Right lobe of liver (tissue), 6 donors: ENCODE data around the gene TWF1. TPM values are rescaled to one million over a fixed set of nuclear protein-coding genes. Genes with fewer than 3 reads are reported as not detected.
A peak's percentile ranks its signal among the peaks of the same experiment; 100 is the strongest.
"Not testable (repeated sequence)": the region's sequence is repeated elsewhere in the genome, so short reads cannot be mapped to it uniquely, and the experiment has no call there.

Experiments
- ATAC-seq, 4 donors: fragments of 200-7000 bp; cut with Tn5 transposase; one replicate each; pipeline ENCODE4 v1.9.1; 2020; ENCODE audit warnings: mild to moderate bottlenecking in 4 of 4, moderate library complexity in 4 of 4
- DNase-seq, 3 donors: peaks; one replicate each; pipeline ENCODE4 v3.0.0-alpha.2; 2020
- H3K27ac ChIP-seq, 3 donors: fragments of 200-600 bp; one replicate each; pipeline ENCODE4 v1.8.0; 2022
- H3K27me3 ChIP-seq, 2 donors: fragments of 200-600 bp; one replicate each; pipeline ENCODE4 v1.8.0; 2022
- H3K36me3 ChIP-seq, 4 donors: fragments of 200-600 bp; sonication (generic) in 1 of 4; one replicate each; pipeline versions ENCODE4 v1.5.1 to v1.8.0; 2017 to 2022; ENCODE audit warnings: control low read depth in 1 of 4
- H3K4me1 ChIP-seq, 4 donors: fragments of 200-600 bp; sonication (generic) in 1 of 4; one replicate each; pipeline versions ENCODE4 v1.5.1 to v1.8.0; 2017 to 2022; ENCODE audit warnings: control low read depth in 1 of 4
- H3K4me3 ChIP-seq, 3 donors: fragments of 200-600 bp; one replicate each; pipeline ENCODE4 v1.8.0; 2022
- H3K9me3 ChIP-seq, 4 donors: fragments of 200-600 bp; sonication (generic) in 1 of 4; one replicate each; pipeline versions ENCODE4 v1.5.1 to v1.8.0; 2017 to 2022; ENCODE audit warnings: control low read depth in 1 of 4
- CTCF ChIP-seq, 4 donors: fragments of 200-600 bp in 3 of 4; fragments of 450-650 bp in 1 of 4; IDR thresholded peaks; one replicate each; pipeline versions ENCODE4 v1.5.1 to v1.8.0; 2016 to 2022; ENCODE audit warnings: antibody characterized with exemption in 4 of 4, mild to moderate bottlenecking in 2 of 4
- POLR2A ChIP-seq: fragments of 450-650 bp; IDR thresholded peaks from one replicate; pipeline ENCODE4 v1.6.1; 2017; ENCODE audit warnings: antibody characterized with exemption, mild to moderate bottlenecking
- WGBS: methylation state at CpG from one replicate; pipeline ENCODE4 v1.1.6; 2018; ENCODE audit warnings: low coverage, low lambda C conversion rate; ENCODE audit not compliant: insufficient coverage; ENCODE audit errors: missing lambda C conversion rate; 5-methylcytosine and 5-hydroxymethylcytosine counted together
- intact Hi-C, 2 donors: fragments of 100-400 bp; cut with DNase I; formaldehyde crosslinking; loops; one replicate each; pipeline versions ENCODE4 v1.11.2 to v1.14.1; 2022
- total RNA-seq, 6 experiments: library from RNA; depleted of rRNA in 2 of 6; stranded (reverse); fragments of >200 nt in 2 of 6; fragmentation: NEBNext Ultra II Directional in 3 of 6; extraction: Animal tissue kit (Norgen Biotek cat#: 25700) in 3 of 6; gene quantifications; one replicate each; pipeline versions ENCODE4 v1.1.0 to v1.2.4, GENCODE V29; 2016 to 2023
- donor health status: DM: no; HTN: yes; CAD: no.
- donor health status: DM: no; HTN: no; CAD: no.
- donor health status: DM: no; HTN: no; CAD: no.
- donor health status: DM: no; HTN: yes; CAD: no.
- donor health status: DM: no; HTN: yes; CAD: no.

Gene TWF1
- total RNA-seq, 6 experiments from 2014 or later: 28.6 to 52.9 (median 43.5) TPM

GRCh38 chr12:43760396-43760795 is 45.7 kb downstream of the TWF1 start:
- no peaks in the 10 kb centered on the region for H3K36me3 ChIP-seq
- H3K27ac ChIP-seq: no peak overlapping the region
- WGBS: 64% methylated on average over 2 of the region's 2 CpGs
- H3K4me1 ChIP-seq: peaks cover 0 to 25% (median 5%) of the 10 kb centered on the region in 4 donors
- DNase-seq: no peak
- intact Hi-C loops: no loop called here
- no peaks in the 10 kb centered on the region for H3K27me3 ChIP-seq
- no peak for ATAC-seq
- H3K9me3 ChIP-seq: no peaks in the 10 kb centered on the region
- TF ChIP-seq POLR2A (no peak), CTCF (IDR thresholded peaks at IDR 0.05) (no peak)
- H3K4me3 ChIP-seq: no peak overlapping the region

- intact Hi-C loops: no loop called here
- DNase-seq: peak; percentile 94 to 97 (median 96)
- Histone ChIP-seq H3K9me3 (no peaks in the 10 kb centered on the region), H3K27ac (peak within 1 kb of the TSS; percentile 53 to 89 (median 85)), H3K36me3 (no peaks in the 10 kb centered on the region), H3K27me3 (no peaks in the 10 kb centered on the region), H3K4me3 (peak within 1 kb of the TSS; percentile 70 to 89 (median 79)), H3K4me1 (peaks cover 0 to 25% (median 5%) of the 10 kb centered on the region in 4 donors)
- peak; percentile 99 for ATAC-seq
- peak; percentile 79 for TF ChIP-seq POLR2A
- TF ChIP-seq CTCF (IDR thresholded peaks at IDR 0.05): peak; percentile 29 to 52 (median 44)
- WGBS: 0% methylated on average over 27 of the region's 54 CpGs
Observed at GRCh38 chr12:43758728-43759563, 47.2 kb downstream of the TWF1 start, which contains the start of the genes IRAK4 and PUS7L. IRAK4 (plus strand) TSS chr12:43758951; CDS start chr12:43768112, 9,161 bp downstream. PUS7L (minus strand) TSS chr12:43758790; CDS start chr12:43755245, 3,545 bp downstream.

GRCh38 chr12:43758247-43758727 is 47.8 kb downstream of the TWF1 start:
- ATAC-seq (peak; percentile 41 to 54 (median 45)), DNase-seq (peak in 2 of 3 donors; percentile 38 to 51)
- Histone ChIP-seq H3K9me3 (no peaks in the 10 kb centered on the region), H3K4me3 (peak overlapping the region; percentile 70 to 89 (median 79)), H3K27ac (peak overlapping the region in 2 of 3 donors; percentile 33 to 42), H3K27me3 (no peaks in the 10 kb centered on the region), H3K4me1 (peaks cover 0 to 25% (median 5%) of the 10 kb centered on the region in 4 donors), H3K36me3 (no peaks in the 10 kb centered on the region)
- intact Hi-C loops: no loop called here
- WGBS: under 1% methylated on average over 13 of the region's 18 CpGs
- TF ChIP-seq CTCF (IDR thresholded peaks at IDR 0.05): no peak
- no peak for TF ChIP-seq POLR2A

GRCh38 chr12:43754015-43754414 is 52.1 kb downstream of the TWF1 start:
- no peak for TF ChIP-seq CTCF (IDR thresholded peaks at IDR 0.05)
- TF ChIP-seq POLR2A: no peak
- ATAC-seq (no peak), DNase-seq (no peak)
- H3K27me3 ChIP-seq: no peaks in the 10 kb centered on the region
- WGBS: 85% methylated on average over 3 of the region's 3 CpGs
- intact Hi-C loops: no loop called here
- no peaks in the 10 kb centered on the region for H3K9me3 ChIP-seq
- no peaks in the 10 kb centered on the region for H3K36me3 ChIP-seq
- no peak overlapping the region for H3K27ac ChIP-seq
- no peak overlapping the region for H3K4me3 ChIP-seq
- peaks cover 0 to 6% (median 3%) of the 10 kb centered on the region in 4 donors for H3K4me1 ChIP-seq

GRCh38 chr12:43751360-43751759 is 54.8 kb downstream of the TWF1 start:
- ATAC-seq, H3K27ac ChIP-seq, H3K36me3 ChIP-seq, H3K4me3 ChIP-seq, H3K27me3 ChIP-seq, intact Hi-C loops, DNase-seq, H3K9me3 ChIP-seq, H3K4me1 ChIP-seq: not testable (repeated sequence)
- WGBS: 90% methylated on average over 3 of the region's 6 CpGs
